SJSA1 (cell line): ENCODE results near the gene SNX19. TPM values are rescaled to one million over a fixed set of nuclear protein-coding genes. Genes with fewer than 3 reads are reported as not detected.
A peak's percentile ranks its signal among the peaks of the same experiment; 100 is the strongest.
"Not testable (repeated sequence)": the region's sequence is repeated elsewhere in the genome, so short reads cannot be mapped to it uniquely, and the experiment has no call there.

ENCODE experiments used
- DNase-seq, 2 experiments: peaks; one replicate each; pipeline ENCODE4 v3.0.0-alpha.2; 2015 to 2020; ENCODE audit warnings: low spot score in 2 of 2, low read depth in 1 of 2
- H3K27ac ChIP-seq: fragments of 250-450 bp; sonication (Bioruptor Pico); 2 replicates; pipeline ENCODE4 v1.5.1; 2020; ENCODE audit warnings: mild to moderate bottlenecking, moderate library complexity
- H3K27me3 ChIP-seq: fragments of 250-450 bp; sonication (Bioruptor Pico); replicated peaks from 2 replicates; pipeline ENCODE4 v1.5.1; 2020; ENCODE audit warnings: mild to moderate bottlenecking, moderate library complexity
- H3K36me3 ChIP-seq: fragments of 250-450 bp; sonication (Bioruptor Pico); 2 replicates; pipeline ENCODE4 v1.5.1; 2020; ENCODE audit warnings: mild to moderate bottlenecking
- H3K4me1 ChIP-seq: fragments of 250-450 bp; sonication (Bioruptor Pico); replicated peaks from 2 replicates; pipeline ENCODE4 v1.6.1; 2021; ENCODE audit warnings: mild to moderate bottlenecking
- H3K4me3 ChIP-seq: fragments of 250-450 bp; sonication (Bioruptor Pico); 2 replicates; pipeline ENCODE4 v1.5.1; 2020; ENCODE audit warnings: mild to moderate bottlenecking
- H3K9me3 ChIP-seq: fragments of 250-450 bp; sonication (Bioruptor Pico); replicated peaks from 2 replicates; pipeline ENCODE4 v1.5.1; 2020; ENCODE audit warnings: mild to moderate bottlenecking
- total RNA-seq: library from RNA; depleted of rRNA; stranded (reverse); fragments of >200 nt; shearing (Covaris generic); gene quantifications from 2 replicates; pipeline ENCODE4 v1.2.3, GENCODE V29; 2014; rRNA removed

The SNX19 gene
- 50.2 and 68.9 TPM in 2 replicates for total RNA-seq

DNA sequence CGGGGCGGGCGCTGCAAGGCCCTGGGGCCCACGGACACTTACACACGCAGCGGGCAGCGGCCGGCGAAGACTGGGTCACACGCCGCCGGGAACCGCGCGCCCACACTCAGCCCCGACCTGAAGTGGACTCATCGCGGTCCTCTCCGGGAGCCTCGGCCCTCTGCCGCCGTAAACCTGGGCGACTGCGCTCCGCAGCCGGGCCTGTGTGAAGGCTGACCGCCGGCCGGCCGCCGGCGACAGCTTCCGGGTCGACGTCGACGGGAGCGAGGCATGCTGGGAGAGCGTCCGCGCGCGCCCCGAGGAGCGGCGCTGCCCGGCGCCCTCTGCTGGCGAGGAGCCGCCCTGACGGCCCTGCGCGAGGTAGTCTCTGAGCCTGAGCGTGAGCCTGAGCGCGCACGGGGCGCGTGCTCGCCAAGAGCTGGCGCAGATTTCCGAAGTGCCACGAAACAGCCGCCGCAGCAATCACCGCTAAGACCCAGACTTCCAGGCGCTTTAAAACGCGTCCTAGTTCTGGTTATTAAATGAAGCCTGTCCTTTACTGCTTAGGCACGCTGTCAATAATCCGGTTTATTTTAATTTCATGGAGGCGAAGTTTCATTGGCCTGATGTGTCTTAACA is at the start of gene SNX19:
TSS of gene SNX19 (minus strand) at position 242 of the 618 bp plus-strand sequence. CDS start 540 bp downstream, outside the sequence.
- Histone ChIP-seq H3K36me3 (peaks cover 20% of the 10 kb centered on the region), H3K27me3 (no peaks in the 10 kb centered on the region), H3K9me3 (no peaks in the 10 kb centered on the region), H3K4me1 (no peaks in the 10 kb centered on the region), H3K27ac (peak within 1 kb of the TSS; percentile 73), H3K4me3 (peak within 1 kb of the TSS; percentile 83)
- peak; percentile 71 to 80 for DNase-seq

DNA sequence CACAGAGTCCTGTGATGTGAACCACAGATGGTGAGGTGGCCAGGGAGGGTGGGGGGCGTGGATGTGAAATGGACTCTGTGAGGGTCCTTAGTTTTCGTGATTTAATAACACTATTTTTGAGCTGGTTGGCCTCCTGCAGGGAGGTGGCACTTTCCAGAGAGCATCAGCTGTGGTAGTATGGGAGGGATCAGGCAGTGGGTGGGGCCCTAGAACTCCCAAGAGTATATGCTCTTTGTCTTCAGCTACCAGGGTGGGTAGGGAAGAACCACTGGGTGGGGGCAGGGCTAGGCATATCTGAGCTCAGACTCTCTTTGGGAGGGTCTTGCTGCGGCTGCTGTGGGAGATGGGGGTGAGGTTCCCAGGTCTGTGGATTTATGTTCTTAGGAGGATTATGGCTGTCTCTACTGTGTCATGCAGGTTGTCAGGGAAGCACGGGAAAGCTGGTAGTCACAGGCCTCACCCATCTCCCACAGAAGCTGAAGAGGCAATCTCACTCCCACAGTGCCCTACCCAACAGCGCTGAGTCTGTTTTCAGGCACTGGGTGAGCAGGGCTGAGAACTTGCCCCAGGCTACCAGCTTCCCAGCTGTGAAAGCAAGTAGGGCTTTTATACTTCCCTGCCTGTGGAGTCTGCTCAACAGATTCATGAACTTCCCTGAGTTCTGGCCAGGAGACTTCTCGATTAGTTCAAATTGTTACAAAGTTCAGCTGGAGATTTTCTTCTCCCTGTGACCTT is 47.9 kb upstream of the SNX19 start:
- Histone ChIP-seq H3K4me3 (no peak overlapping the region), H3K36me3 (no peaks in the 10 kb centered on the region), H3K4me1 (no peaks in the 10 kb centered on the region), H3K27ac (no peak overlapping the region), H3K27me3 (no peaks in the 10 kb centered on the region), H3K9me3 (no peaks in the 10 kb centered on the region)
- DNase-seq = no peak

GRCh38 chr11:130947889-130948288 is 31.6 kb upstream of the SNX19 start:
- H3K27ac ChIP-seq = no peak overlapping the region
- no peaks in the 10 kb centered on the region for H3K27me3 ChIP-seq
- no peaks in the 10 kb centered on the region for H3K4me1 ChIP-seq
- no peaks in the 10 kb centered on the region for H3K36me3 ChIP-seq
- H3K9me3 ChIP-seq = no peaks in the 10 kb centered on the region
- DNase-seq = no peak
- no peak overlapping the region for H3K4me3 ChIP-seq

GRCh38 chr11:130947481-130947880 is 31.2 kb upstream of the SNX19 start:
- Histone ChIP-seq H3K9me3 (no peaks in the 10 kb centered on the region), H3K27ac (no peak overlapping the region), H3K36me3 (no peaks in the 10 kb centered on the region), H3K4me3 (no peak overlapping the region), H3K4me1 (no peaks in the 10 kb centered on the region), H3K27me3 (no peaks in the 10 kb centered on the region)
- DNase-seq = no peak

DNA sequence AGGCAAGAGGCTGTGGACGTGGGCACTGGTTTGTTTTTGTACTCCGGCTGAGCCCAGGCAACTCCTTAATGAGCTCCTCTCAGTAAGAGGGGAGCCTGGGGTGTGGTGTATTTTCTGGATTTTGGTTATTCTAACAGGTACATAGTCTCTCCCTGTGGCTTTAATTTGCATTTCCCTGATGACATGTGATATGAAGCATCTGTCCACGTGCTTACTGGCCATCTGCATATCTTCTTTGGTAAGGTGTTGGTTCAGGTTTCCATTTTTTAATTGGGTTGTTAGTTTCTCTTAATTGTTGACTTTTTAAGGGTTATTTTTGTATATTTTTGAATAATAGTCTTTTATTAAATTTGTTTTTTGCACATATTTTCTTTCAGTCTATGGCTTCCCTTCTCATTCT is 30.8 kb upstream of the SNX19 start:
- Histone ChIP-seq H3K36me3 (no peaks in the 10 kb centered on the region), H3K9me3 (no peaks in the 10 kb centered on the region), H3K27me3 (no peaks in the 10 kb centered on the region), H3K4me3 (no peak overlapping the region), H3K27ac (no peak overlapping the region), H3K4me1 (no peaks in the 10 kb centered on the region)
- DNase-seq = no peak

DNA sequence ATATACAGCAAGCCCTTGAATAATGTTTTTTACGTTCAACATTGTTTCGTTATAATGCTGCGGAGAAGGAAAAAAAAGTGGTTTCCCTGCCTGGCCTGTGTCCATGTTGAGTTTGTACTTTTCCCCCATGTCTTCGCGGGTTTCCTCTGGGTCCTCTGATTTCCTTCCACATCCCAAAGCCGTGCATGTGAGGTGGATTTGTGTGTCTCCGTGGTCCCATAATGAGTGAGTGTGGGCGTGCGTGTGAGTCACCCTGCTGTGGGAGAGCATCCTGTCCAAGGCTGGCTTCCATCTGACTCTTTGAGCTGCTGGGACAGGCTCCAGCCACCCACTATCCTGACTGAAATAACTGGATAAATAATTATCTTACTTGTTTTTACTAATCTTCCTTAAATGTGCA is 29.6 kb upstream of the SNX19 start:
- no peak for DNase-seq
- H3K27ac ChIP-seq = no peak overlapping the region
- H3K9me3 ChIP-seq = no peaks in the 10 kb centered on the region
- no peaks in the 10 kb centered on the region for H3K27me3 ChIP-seq
- no peaks in the 10 kb centered on the region for H3K36me3 ChIP-seq
- no peaks in the 10 kb centered on the region for H3K4me1 ChIP-seq
- H3K4me3 ChIP-seq = no peak overlapping the region

GRCh38 chr11:130940706-130941105 is 24.4 kb upstream of the SNX19 start:
- Histone ChIP-seq H3K36me3 (no peaks in the 10 kb centered on the region), H3K4me1 (no peaks in the 10 kb centered on the region), H3K4me3 (no peak overlapping the region), H3K27ac (no peak overlapping the region), H3K9me3 (no peaks in the 10 kb centered on the region), H3K27me3 (no peaks in the 10 kb centered on the region)
- DNase-seq = no peak

DNA sequence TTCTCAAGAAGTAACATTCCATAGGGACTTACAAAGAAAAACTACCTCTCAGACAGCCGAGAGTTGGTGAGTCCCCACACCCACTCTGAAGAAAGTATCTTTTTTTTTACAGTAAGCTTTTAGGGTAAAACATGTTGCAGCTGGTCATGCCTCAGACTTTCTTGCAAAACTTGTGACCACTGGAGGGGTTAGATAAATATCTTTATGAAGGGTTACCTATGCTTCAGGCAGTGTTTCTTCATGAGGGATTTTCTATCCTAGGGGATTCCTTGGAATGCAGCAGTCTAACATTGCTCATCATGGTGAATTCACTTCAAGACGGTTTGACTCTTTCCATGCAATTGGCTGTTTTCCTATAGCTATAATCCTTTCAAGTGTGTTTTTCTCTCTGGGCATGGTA is 20.8 kb upstream of the SNX19 start:
- H3K9me3 ChIP-seq = no peaks in the 10 kb centered on the region
- H3K36me3 ChIP-seq = no peaks in the 10 kb centered on the region
- no peak overlapping the region for H3K4me3 ChIP-seq
- H3K27me3 ChIP-seq = no peaks in the 10 kb centered on the region
- no peak for DNase-seq
- H3K4me1 ChIP-seq = no peaks in the 10 kb centered on the region
- no peak overlapping the region for H3K27ac ChIP-seq

DNA sequence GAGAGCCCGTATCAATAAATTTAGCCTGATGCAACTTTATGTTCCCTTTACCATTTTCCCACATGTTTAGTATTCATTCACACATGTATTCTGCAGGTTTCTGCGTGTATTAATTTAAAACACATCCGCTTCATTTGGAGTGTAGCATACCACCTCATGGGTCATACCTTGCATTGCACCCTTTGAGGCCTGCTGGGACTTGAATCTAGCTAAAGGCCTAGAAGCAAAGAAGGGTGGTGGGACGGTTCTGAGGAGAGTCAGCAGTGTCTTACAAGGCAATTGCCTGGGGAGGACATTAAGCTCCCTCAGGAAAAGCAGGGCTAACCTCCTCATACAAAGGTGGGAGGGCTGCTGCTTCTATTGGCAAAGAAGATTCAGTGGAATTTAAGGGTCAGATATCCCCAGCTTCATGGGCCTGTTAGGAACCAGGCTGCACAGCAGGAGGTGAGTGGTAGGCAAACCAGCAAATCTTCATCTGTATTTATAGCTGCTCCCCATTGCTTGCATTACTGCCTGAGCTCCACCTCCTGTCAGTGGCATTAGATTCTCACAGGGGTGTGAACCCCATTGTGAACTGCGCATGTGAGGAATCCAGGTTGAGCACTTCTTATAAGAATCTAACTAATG is 15.9 kb upstream of the SNX19 start:
- Histone ChIP-seq H3K4me1 (no peaks in the 10 kb centered on the region), H3K27me3 (no peaks in the 10 kb centered on the region), H3K9me3 (no peaks in the 10 kb centered on the region), H3K27ac (no peak overlapping the region), H3K4me3 (no peak overlapping the region), H3K36me3 (no peaks in the 10 kb centered on the region)
- no peak for DNase-seq

DNA sequence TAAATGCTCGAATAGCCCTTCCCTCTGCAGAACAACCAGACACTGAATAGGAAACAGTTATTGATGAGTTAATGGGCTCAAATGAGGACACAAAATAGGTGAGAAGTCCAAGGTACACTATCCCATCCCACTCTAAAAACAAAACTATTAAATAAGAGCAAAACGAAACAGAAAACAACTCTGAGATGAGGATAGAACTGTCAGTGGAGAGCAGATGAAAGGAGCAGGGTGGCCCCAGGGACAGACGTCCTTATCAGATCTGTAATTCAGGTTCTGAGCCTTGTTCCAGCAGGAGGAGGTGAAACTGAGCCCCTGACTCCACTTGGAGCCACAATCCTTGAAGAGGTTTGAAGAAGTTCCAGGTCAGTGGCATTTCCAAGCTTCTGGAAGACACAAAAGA is 8.5 kb upstream of the SNX19 start:
- DNase-seq = no peak
- Histone ChIP-seq H3K4me3 (no peak overlapping the region), H3K27ac (no peak overlapping the region), H3K36me3 (no peaks in the 10 kb centered on the region), H3K4me1 (no peaks in the 10 kb centered on the region), H3K9me3 (no peaks in the 10 kb centered on the region), H3K27me3 (no peaks in the 10 kb centered on the region)

DNA sequence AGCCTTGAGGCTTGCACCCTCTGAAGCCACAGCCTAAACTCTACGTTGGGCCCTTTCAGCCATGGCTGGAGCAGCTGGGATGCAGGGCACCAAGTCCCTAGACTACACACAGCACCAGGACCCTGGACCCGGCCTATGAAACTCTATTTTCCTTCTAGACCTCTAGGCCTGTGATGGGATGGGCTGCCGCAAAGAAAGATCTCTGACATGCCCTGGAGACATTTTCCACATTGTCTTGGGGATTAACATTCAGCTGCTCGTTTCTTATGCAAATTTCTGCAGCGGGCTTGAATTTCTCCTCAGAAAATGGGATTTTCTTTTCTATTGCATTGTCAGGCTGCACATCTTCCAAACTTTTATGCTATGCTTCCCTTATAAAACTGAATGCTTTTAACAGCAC is 4.3 kb upstream of the SNX19 start:
- not testable (repeated sequence) for H3K9me3 ChIP-seq, H3K4me3 ChIP-seq, H3K27ac ChIP-seq, DNase-seq, H3K27me3 ChIP-seq, H3K4me1 ChIP-seq, H3K36me3 ChIP-seq

DNA sequence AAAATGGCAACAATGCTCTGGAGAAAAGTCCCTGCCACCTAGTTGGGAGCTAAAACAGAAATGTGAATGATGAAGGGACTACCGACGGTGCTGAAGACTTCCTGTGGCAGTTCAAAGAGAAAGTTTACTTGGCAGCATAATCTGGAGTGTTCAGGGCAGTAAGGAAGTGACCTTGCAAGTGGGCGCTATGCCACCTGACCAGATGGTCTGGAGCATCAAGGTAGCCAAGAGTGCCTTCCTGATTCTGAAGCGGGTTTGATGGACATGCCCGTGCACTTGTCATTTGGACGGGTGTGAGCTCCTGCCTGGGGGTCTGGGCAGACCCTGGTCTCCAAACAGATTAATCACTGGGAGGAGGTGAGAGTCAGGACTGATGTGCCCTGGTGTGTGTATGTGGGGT is 1.8 kb upstream of the SNX19 start:
- Histone ChIP-seq H3K4me3 (no peak overlapping the region), H3K27ac (no peak overlapping the region), H3K27me3 (no peaks in the 10 kb centered on the region), H3K9me3 (no peaks in the 10 kb centered on the region), H3K36me3 (peaks cover 11% of the 10 kb centered on the region), H3K4me1 (no peaks in the 10 kb centered on the region)
- no peak for DNase-seq

DNA sequence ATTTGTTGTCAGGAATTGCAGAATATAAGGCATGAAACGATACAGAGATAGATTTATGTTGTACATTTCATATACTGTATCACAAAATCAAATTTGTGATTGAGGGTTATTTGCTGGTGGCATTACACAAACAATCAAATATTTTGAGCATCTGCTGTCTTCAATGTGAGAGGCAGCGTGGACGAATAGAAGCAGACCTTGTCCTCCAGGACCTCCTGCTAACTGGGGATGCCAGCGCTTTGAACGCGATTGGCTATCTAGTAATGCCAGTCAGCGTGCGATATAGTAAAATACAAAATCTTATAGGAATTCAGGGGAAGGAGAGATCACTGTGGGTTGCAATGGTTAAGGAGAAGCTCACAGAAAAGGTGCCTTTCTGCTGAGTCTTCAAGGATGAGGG is 631 bp upstream of the SNX19 start:
- no peak for DNase-seq
- H3K27ac ChIP-seq = no peak overlapping the region

DNA sequence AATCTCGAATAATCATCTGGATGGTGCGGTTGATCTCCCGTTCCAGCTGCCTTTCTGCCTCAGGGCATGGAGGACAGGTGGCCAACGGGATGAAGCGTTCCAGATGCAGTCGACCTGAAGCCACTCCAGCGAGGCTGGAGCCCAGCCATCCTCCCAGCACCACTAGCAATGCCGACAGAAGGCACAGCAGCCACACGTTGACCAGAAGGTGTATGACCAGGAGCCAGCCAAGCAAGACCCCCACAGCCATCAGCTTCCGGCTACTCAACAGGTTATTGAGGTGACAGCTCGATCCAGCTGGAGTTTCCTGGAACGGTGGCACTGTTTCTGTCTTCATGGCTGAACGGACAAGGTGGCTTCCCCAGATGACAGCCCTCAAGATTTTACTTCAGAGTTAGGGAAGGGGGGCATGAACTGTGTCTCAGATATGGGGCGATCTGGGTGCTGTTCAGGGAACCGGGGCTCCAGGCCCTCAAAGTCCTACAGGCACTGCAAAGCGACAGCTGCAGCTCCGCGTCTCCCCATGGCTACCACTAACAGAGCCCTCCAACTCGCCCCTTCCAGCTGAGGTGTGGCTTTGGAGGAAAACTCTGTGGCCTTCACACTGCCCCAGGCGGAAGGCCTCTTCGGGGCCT is 559 bp downstream of the SNX19 start:
- no peaks in the 10 kb centered on the region for H3K4me1 ChIP-seq
- peak overlapping the region; percentile 83 for H3K4me3 ChIP-seq
- no peaks in the 10 kb centered on the region for H3K9me3 ChIP-seq
- peak overlapping the region; percentile 73 for H3K27ac ChIP-seq
- H3K27me3 ChIP-seq = no peaks in the 10 kb centered on the region
- DNase-seq = no peak
- peaks cover 21% of the 10 kb centered on the region for H3K36me3 ChIP-seq

More for the DNA sequence above, 631 bp upstream of the SNX19 start:
- H3K27me3 ChIP-seq = no peaks in the 10 kb centered on the region
- no peaks in the 10 kb centered on the region for H3K9me3 ChIP-seq
- no peaks in the 10 kb centered on the region for H3K4me1 ChIP-seq
- peaks cover 15% of the 10 kb centered on the region for H3K36me3 ChIP-seq
- H3K4me3 ChIP-seq = peak overlapping the region; percentile 83
